Measurements from ENCODE around the gene SLMAP. TPM values are rescaled to one million over a fixed set of nuclear protein-coding genes. Genes with fewer than 3 reads are reported as not detected.

The SLMAP gene
- total RNA-seq, 1 experiment from 2014 or later, result 49.2 TPM

DNA sequence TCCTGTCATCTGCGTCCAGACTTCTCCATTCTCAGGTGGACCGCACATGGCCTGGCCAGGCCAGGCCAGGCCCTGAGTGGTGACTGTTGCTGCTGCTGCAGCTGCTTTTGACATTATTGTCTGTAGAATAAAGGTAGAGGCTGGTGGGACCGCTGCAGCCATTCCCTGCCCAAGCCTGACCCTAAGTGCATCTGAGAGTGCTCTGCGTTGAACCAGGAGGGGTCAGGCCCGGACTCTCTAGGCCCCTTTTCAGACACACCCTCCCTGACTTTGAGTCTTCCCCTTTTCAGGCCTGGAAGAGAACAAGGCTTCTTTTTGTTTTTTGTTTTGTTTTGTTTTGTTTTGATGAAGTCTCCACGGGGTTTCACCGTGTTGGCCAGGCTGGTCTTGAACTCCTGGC is 197.5 kb downstream of the SLMAP start:
- Histone ChIP-seq H3K27me3 (ENCODE audit: control insufficient read depth, insufficient read depth, low read length) (no peaks in the 10 kb centered on the region), H3K4me1 (ENCODE audit: control insufficient read depth, insufficient read depth, low read length) (peaks cover 18% of the 10 kb centered on the region), H3K36me3 (ENCODE audit: control insufficient read depth, insufficient read depth, low read length) (no peaks in the 10 kb centered on the region), H3K27ac (ENCODE audit: low read length) (peak overlapping the region; percentile 70), H3K9me3 (ENCODE audit: control insufficient read depth, insufficient read depth, low read depth, low read length) (no peaks in the 10 kb centered on the region), H3K4me3 (ENCODE audit: low read depth in 2 of 2, low read length in 2 of 2) (no peak overlapping the region)
- intact Hi-C loops (cut with micrococcal nuclease; ENCODE audit: unreplicated experiment) (loop anchor here (10.0 kb wide), 1 partner anchor 221 kb away; no protein-coding TSS in a partner anchor), in situ Hi-C loops (cut with HindIII; ENCODE audit: low pct_unique_long_range_greater_than_20kb, low sequenced_read_pairs) (no loop called here)
- CTCF ChIA-PET, result no interaction called here
- BruUV-seq (replicated peaks), result no TSS peak
- TF ChIP-seq REST (IDR thresholded peaks at IDR 0.05; ENCODE audit: insufficient read depth in 1 of 2, low read depth in 2 of 2, low read length in 1 of 2), result no peak
- TF ChIP-seq POLR2AphosphoS5 (IDR thresholded peaks at IDR 0.05; ENCODE audit: low read depth, low read length), result no peak
- TF ChIP-seq TCF7L2 (IDR thresholded peaks at IDR 0.05; ENCODE audit: low read depth, low read length), result no peak
- no peak for TF ChIP-seq SIN3A (IDR thresholded peaks at IDR 0.05; ENCODE audit: borderline replicate concordance, insufficient read depth, low read depth, low read length)
- TF ChIP-seq, protein P1, sequence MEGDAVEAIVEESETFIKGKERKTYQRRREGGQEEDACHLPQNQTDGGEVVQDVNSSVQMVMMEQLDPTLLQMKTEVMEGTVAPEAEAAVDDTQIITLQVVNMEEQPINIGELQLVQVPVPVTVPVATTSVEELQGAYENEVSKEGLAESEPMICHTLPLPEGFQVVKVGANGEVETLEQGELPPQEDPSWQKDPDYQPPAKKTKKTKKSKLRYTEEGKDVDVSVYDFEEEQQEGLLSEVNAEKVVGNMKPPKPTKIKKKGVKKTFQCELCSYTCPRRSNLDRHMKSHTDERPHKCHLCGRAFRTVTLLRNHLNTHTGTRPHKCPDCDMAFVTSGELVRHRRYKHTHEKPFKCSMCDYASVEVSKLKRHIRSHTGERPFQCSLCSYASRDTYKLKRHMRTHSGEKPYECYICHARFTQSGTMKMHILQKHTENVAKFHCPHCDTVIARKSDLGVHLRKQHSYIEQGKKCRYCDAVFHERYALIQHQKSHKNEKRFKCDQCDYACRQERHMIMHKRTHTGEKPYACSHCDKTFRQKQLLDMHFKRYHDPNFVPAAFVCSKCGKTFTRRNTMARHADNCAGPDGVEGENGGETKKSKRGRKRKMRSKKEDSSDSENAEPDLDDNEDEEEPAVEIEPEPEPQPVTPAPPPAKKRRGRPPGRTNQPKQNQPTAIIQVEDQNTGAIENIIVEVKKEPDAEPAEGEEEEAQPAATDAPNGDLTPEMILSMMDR (IDR thresholded peaks at IDR 0.05), result no peak
- no peak for ATAC-seq
- DNase-seq (ENCODE audit: low read depth, low spot score), result no peak
- POLR2A ChIA-PET, result no interaction called here

- no peaks in the 10 kb centered on the region for H3K9me3 ChIP-seq (ENCODE audit: control insufficient read depth, insufficient read depth, low read depth, low read length)
- no peaks in the 10 kb centered on the region for H3K27me3 ChIP-seq (ENCODE audit: control insufficient read depth, insufficient read depth, low read length)
- intact Hi-C loops (cut with micrococcal nuclease; ENCODE audit: unreplicated experiment) (loop anchor here (10.0 kb wide), 1 partner anchor 219 kb away; no protein-coding TSS in a partner anchor), in situ Hi-C loops (cut with HindIII; ENCODE audit: low pct_unique_long_range_greater_than_20kb, low sequenced_read_pairs) (no loop called here)
- no peak overlapping the region; the same call in 1 of the 2 replicates for H3K27ac ChIP-seq (ENCODE audit: low read length)
- no TSS peak for BruUV-seq (replicated peaks)
- ATAC-seq, result no peak
- TF ChIP-seq, protein P1 (IDR thresholded peaks at IDR 0.05), result no peak
- TF ChIP-seq TCF7L2 (IDR thresholded peaks at IDR 0.05; ENCODE audit: low read depth, low read length), result no peak
- TF ChIP-seq POLR2AphosphoS5 (IDR thresholded peaks at IDR 0.05; ENCODE audit: low read depth, low read length), result no peak
- TF ChIP-seq REST (IDR thresholded peaks at IDR 0.05; ENCODE audit: insufficient read depth in 1 of 2, low read depth in 2 of 2, low read length in 1 of 2), result no peak
- no peak for TF ChIP-seq SIN3A (IDR thresholded peaks at IDR 0.05; ENCODE audit: borderline replicate concordance, insufficient read depth, low read depth, low read length)
- H3K4me3 ChIP-seq (ENCODE audit: low read depth in 2 of 2, low read length in 2 of 2), result no peak overlapping the region
- H3K36me3 ChIP-seq (ENCODE audit: control insufficient read depth, insufficient read depth, low read length), result no peaks in the 10 kb centered on the region
- POLR2A ChIA-PET, result interaction anchor here (0.5 kb wide), 1 partner anchor 38 kb away, joined by 5 read pairs; no protein-coding TSS in a partner anchor
- no peak for DNase-seq (ENCODE audit: low read depth, low spot score)
- peaks cover 9% of the 10 kb centered on the region for H3K4me1 ChIP-seq (ENCODE audit: control insufficient read depth, insufficient read depth, low read length)
- CTCF ChIA-PET, result no interaction called here
Observed at GRCh38 chr3:57956119-57956832, 200.2 kb downstream of the SLMAP start.
